Thoracic aorta (tissue), 2 donors: ENCODE data around the gene ALK. TPM values are rescaled to one million over a fixed set of nuclear protein-coding genes. Genes with fewer than 3 reads are reported as not detected.

Experiments used
- ATAC-seq: fragments of 150-250 bp; one replicate; pipeline ENCODE4 v1.8.0; 2017; ENCODE audit warnings: low read depth; ENCODE audit not compliant: insufficient number of reproducible peaks, low FRiP score
- DNase-seq: peaks from one replicate; pipeline ENCODE4 v3.0.0-alpha.2; 2020; ENCODE audit warnings: low spot score
- H3K27ac ChIP-seq, 2 donors: fragments of 200-600 bp; sonication (generic); 1 replicate in 1 of 2; 2 replicates in 1 of 2; pipeline ENCODE4 v1.5.1; 2016; ENCODE audit warnings: mild to moderate bottlenecking in 2 of 2, moderate library complexity in 2 of 2
- H3K27me3 ChIP-seq: fragments of 200-600 bp; sonication (generic); replicated peaks from 2 replicates; pipeline ENCODE4 v1.6.0; 2016; ENCODE audit warnings: mild to moderate bottlenecking; ENCODE audit not compliant: insufficient read depth
- H3K36me3 ChIP-seq: fragments of 200-600 bp; sonication (generic); one replicate; pipeline ENCODE4 v1.5.1; 2016
- H3K4me1 ChIP-seq, 2 donors: fragments of 200-600 bp; sonication (generic); 1 replicate in 1 of 2; 2 replicates in 1 of 2; pipeline versions ENCODE4 v1.5.1 to v1.6.0; 2016; ENCODE audit warnings: low read depth in 2 of 2, mild to moderate bottlenecking in 1 of 2; ENCODE audit not compliant: control insufficient read depth in 1 of 2
- H3K4me3 ChIP-seq: fragments of 200-600 bp; sonication (generic); 2 replicates; pipeline ENCODE4 v1.5.1; 2016; ENCODE audit warnings: mild to moderate bottlenecking
- H3K9me3 ChIP-seq: fragments of 200-600 bp; sonication (generic); 2 replicates; pipeline ENCODE4 v1.5.1; 2016
- total RNA-seq, 2 donors: library from RNA; depleted of rRNA; stranded (reverse); fragments of >200 nt; gene quantifications; one replicate each; pipeline versions ENCODE4 v1.1.0 to v1.2.3, GENCODE V29; 2016
- TF ChIP-seq, protein P1 (sequence below): fragments of 200-600 bp; sonication (generic); IDR thresholded peaks from one replicate; pipeline ENCODE4 v1.5.1; 2019; ENCODE audit warnings: antibody characterized with exemption

Gene ALK
- total RNA-seq, 2 donors from 2014 or later = 2.0 TPM; not detected in 1

DNA sequence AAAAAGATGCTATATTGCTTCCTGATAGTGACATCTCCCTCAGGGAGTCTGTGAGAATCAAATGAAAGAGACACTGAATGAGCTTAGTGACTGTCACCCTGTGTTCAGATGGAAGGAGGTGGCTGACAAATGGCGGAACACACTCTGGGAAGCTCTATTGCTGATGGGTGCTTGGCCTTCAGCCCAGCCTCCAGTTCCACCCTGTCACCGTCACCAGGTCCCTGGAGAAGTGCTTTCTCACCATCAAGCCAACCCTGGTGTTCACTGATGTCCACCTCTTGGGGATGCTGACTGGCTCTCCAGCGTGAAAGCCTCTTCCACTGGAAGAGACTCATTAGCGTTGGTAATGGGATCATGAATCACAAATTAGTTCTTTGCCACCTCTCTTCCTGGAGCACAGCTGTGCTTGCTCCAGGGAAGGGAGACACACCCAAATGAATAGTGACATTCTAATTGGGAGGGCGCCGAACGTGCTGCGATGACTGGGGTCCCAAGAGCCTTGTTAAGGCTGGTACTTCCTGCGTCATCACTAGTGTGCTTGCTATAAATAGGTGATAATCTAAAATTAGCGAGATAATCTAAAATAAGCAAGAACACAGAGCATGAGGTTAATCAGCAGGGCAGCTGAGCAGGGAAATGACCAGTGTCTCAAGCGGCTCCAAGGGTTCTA, 652.2 kb downstream of the ALK start:
- Histone ChIP-seq H3K27me3 (no peaks in the 10 kb centered on the region), H3K27ac (no peak overlapping the region), H3K36me3 (no peaks in the 10 kb centered on the region), H3K9me3 (no peaks in the 10 kb centered on the region), H3K4me1 (no peaks in the 10 kb centered on the region), H3K4me3 (no peak overlapping the region)
- no peak for ATAC-seq
- TF ChIP-seq, protein P1, sequence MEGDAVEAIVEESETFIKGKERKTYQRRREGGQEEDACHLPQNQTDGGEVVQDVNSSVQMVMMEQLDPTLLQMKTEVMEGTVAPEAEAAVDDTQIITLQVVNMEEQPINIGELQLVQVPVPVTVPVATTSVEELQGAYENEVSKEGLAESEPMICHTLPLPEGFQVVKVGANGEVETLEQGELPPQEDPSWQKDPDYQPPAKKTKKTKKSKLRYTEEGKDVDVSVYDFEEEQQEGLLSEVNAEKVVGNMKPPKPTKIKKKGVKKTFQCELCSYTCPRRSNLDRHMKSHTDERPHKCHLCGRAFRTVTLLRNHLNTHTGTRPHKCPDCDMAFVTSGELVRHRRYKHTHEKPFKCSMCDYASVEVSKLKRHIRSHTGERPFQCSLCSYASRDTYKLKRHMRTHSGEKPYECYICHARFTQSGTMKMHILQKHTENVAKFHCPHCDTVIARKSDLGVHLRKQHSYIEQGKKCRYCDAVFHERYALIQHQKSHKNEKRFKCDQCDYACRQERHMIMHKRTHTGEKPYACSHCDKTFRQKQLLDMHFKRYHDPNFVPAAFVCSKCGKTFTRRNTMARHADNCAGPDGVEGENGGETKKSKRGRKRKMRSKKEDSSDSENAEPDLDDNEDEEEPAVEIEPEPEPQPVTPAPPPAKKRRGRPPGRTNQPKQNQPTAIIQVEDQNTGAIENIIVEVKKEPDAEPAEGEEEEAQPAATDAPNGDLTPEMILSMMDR = no peak
- no peak for DNase-seq

DNA sequence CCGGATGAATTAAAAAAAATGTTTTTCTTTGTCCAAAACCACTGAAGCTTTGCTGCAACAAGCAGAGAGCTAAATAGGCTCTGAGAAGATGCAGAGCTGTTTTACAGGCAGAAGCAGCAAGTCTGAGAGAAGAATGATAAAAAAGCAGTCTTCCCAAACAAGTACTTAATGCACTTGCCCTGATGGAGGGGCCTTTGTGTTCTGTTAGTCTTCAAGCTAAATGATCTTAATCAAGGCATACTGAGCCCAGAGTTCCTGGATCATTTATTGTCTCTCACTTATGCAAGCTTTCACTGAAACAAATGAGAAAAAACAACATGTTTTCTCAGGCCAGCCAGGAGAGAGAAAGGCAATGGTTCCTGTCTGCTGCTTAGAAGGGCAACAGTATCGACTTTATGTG, 653.7 kb downstream of the ALK start:
- Histone ChIP-seq H3K27ac (no peak overlapping the region), H3K4me1 (no peaks in the 10 kb centered on the region), H3K9me3 (no peaks in the 10 kb centered on the region), H3K36me3 (no peaks in the 10 kb centered on the region), H3K27me3 (no peaks in the 10 kb centered on the region), H3K4me3 (no peak overlapping the region)
- ATAC-seq (no peak), DNase-seq (no peak)
- TF ChIP-seq, protein P1 = no peak

DNA sequence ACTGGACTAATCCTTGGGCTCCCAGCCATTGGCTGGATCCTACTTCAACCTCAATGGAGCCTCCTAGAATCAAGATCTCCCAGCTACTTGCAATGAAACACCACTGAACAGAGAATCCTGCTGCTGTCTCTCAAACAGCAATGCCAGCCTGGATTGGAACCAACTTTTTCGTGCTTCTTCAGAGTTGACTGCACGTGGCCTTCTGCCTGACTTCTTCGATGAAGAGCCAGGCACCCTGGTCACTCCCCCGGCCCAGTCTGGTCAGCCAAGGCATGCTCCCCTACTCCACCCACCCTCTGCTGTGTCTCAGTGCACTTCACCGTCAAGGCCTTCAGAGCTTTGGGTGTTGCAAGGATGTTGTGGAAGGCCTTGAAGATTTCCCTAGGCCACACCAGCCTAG, 657.5 kb downstream of the ALK start:
- ATAC-seq = no peak
- Histone ChIP-seq H3K9me3 (no peaks in the 10 kb centered on the region), H3K4me3 (no peak overlapping the region), H3K4me1 (no peaks in the 10 kb centered on the region), H3K27me3 (no peaks in the 10 kb centered on the region), H3K27ac (no peak overlapping the region), H3K36me3 (no peaks in the 10 kb centered on the region)
- TF ChIP-seq, protein P1 = no peak
- DNase-seq = no peak

DNA sequence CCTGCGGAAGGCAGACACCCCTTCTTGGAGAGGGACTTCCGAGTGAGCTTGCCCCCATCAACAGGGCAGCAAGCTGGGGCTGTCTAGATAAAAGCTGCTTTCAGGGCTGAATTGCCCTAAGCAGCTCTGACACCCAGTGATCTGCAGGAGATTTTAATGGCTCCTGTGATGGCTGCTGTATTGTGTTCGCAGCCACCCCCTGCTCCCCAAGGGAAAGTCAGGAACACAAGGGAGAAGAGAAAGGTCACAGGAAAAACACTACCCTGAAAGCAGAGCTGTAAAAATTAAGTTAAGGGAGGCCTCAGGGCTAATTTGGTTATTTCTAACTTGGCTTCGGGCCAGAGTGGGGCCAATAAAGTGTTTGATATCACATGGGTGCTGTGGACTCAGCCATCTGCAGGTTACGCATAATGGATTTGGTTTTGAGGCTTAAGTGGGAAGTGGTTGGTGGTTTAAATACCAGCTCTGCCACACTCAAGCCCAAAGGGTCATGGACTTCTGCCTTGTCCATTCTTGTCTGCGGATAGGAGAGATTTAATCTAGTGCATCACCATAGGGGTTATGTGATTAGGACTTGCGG, 658.6 kb downstream of the ALK start:
- H3K27ac ChIP-seq = no peak overlapping the region
- no peaks in the 10 kb centered on the region for H3K36me3 ChIP-seq
- DNase-seq (no peak), ATAC-seq (no peak)
- H3K4me1 ChIP-seq = no peaks in the 10 kb centered on the region
- no peak overlapping the region for H3K4me3 ChIP-seq
- no peaks in the 10 kb centered on the region for H3K9me3 ChIP-seq
- TF ChIP-seq, protein P1 = no peak
- no peaks in the 10 kb centered on the region for H3K27me3 ChIP-seq

DNA sequence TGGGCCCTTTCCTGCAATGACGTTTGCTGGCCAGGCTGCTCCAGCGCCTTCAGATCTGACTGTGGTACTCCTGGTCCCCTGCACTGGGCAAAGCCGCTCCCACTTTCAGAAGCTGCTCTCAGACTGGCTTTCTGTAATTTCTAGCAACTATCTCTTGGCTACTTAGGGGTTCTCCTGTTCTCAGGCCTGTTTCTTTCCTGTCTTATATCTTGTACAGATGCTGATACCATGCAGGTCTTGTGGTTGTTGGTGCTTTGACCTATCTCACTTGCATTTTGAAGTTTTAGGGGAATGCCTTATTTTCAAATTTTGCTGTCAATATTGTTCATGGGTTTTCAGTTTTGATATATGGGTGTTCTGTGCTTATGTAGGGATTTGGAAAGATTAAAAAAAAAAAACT, 660.4 kb downstream of the ALK start:
- Histone ChIP-seq H3K4me1 (no peaks in the 10 kb centered on the region), H3K27me3 (no peaks in the 10 kb centered on the region), H3K36me3 (no peaks in the 10 kb centered on the region), H3K9me3 (no peaks in the 10 kb centered on the region), H3K4me3 (no peak overlapping the region), H3K27ac (no peak overlapping the region)
- no peak for ATAC-seq
- TF ChIP-seq, protein P1 = no peak
- no peak for DNase-seq
